Measurements from ENCODE around the gene FAM13A. TPM values are rescaled to one million over a fixed set of nuclear protein-coding genes. Genes with fewer than 3 reads are reported as not detected.

FAM13A gene
- total RNA-seq, 1 donor from 2014 or later = 29.5 TPM

GRCh38 chr4:88758264-88758663 is 298.7 kb downstream of the FAM13A start:
- H3K4me1 Mint-ChIP-seq (ENCODE audit: low read depth) = peaks cover 35% of the 10 kb centered on the region
- H3K9me3 Mint-ChIP-seq (ENCODE audit: low read depth) = no peaks in the 10 kb centered on the region
- no peak overlapping the region for H3K27ac Mint-ChIP-seq
- H3K27me3 Mint-ChIP-seq = no peaks in the 10 kb centered on the region
- H3K36me3 Mint-ChIP-seq (ENCODE audit: insufficient read depth) = peaks cover 3% of the 10 kb centered on the region
- TF ChIP-seq, protein P1, sequence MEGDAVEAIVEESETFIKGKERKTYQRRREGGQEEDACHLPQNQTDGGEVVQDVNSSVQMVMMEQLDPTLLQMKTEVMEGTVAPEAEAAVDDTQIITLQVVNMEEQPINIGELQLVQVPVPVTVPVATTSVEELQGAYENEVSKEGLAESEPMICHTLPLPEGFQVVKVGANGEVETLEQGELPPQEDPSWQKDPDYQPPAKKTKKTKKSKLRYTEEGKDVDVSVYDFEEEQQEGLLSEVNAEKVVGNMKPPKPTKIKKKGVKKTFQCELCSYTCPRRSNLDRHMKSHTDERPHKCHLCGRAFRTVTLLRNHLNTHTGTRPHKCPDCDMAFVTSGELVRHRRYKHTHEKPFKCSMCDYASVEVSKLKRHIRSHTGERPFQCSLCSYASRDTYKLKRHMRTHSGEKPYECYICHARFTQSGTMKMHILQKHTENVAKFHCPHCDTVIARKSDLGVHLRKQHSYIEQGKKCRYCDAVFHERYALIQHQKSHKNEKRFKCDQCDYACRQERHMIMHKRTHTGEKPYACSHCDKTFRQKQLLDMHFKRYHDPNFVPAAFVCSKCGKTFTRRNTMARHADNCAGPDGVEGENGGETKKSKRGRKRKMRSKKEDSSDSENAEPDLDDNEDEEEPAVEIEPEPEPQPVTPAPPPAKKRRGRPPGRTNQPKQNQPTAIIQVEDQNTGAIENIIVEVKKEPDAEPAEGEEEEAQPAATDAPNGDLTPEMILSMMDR (IDR thresholded peaks at IDR 0.05; ENCODE audit: unreplicated experiment) = no peak
- no peak overlapping the region for H3K4me3 Mint-ChIP-seq (ENCODE audit: low read depth)
- DNase-seq (ENCODE audit: low spot score, unreplicated experiment) = no peak

DNA sequence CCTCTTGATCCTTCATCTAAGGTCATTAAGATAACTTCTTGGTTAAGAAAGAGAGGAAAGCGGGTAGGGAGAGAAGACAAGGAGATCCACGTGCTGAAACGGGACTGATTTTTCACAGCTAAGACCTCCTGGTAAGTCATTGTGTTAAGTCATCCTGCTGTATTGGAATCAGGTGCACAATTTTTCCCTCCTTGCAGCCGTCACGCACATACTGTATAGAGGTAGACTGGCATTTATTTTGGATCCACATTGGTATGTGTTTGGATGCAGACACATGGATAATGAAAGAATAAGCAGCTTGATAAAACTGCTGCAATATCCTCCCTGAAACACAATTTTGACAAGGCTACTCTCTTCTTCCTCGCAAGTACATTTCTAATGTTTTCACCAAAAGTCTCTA is 299.2 kb downstream of the FAM13A start:
- Mint-ChIP-seq H3K36me3 (ENCODE audit: insufficient read depth) (no peaks in the 10 kb centered on the region), H3K4me3 (ENCODE audit: low read depth) (no peak overlapping the region), H3K4me1 (ENCODE audit: low read depth) (peaks cover 36% of the 10 kb centered on the region), H3K27ac (peak overlapping the region; percentile 68), H3K27me3 (no peaks in the 10 kb centered on the region), H3K9me3 (ENCODE audit: low read depth) (no peaks in the 10 kb centered on the region)
- TF ChIP-seq, protein P1 (IDR thresholded peaks at IDR 0.05; ENCODE audit: unreplicated experiment) = no peak
- DNase-seq (ENCODE audit: low spot score, unreplicated experiment) = no peak

- DNase-seq (ENCODE audit: low spot score, unreplicated experiment) = no peak
- no peaks in the 10 kb centered on the region for H3K36me3 Mint-ChIP-seq (ENCODE audit: insufficient read depth)
- no peak overlapping the region for H3K27ac Mint-ChIP-seq
- no peaks in the 10 kb centered on the region for H3K27me3 Mint-ChIP-seq
- no peak overlapping the region for H3K4me3 Mint-ChIP-seq (ENCODE audit: low read depth)
- no peaks in the 10 kb centered on the region for H3K9me3 Mint-ChIP-seq (ENCODE audit: low read depth)
- H3K4me1 Mint-ChIP-seq (ENCODE audit: low read depth) = peaks cover 36% of the 10 kb centered on the region
- TF ChIP-seq, protein P1 (IDR thresholded peaks at IDR 0.05; ENCODE audit: unreplicated experiment) = no peak
Measured at GRCh38 chr4:88757067-88757466, 299.9 kb downstream of the FAM13A start.

DNA sequence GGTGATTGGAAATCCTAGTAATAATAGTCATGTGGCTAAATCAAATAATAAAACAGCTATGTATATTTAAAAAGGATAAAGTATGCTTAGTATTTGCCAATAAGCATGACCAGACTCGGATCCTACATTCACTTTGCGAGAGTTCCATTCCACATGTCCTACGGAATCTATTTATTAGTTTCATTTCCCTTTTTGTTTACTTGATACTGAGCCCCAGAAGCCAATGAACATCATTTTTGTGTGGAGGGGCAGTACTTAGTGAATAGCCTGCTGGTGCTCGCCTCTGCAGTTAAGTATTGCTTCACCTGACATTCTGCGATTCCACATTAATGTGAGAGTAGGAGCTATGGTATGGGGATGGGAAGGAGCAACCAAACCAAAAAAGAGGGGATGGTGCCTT is 300.8 kb downstream of the FAM13A start:
- peaks cover 36% of the 10 kb centered on the region for H3K4me1 Mint-ChIP-seq (ENCODE audit: low read depth)
- no peak for DNase-seq (ENCODE audit: low spot score, unreplicated experiment)

GRCh38 chr4:88755454-88755853 is 301.5 kb downstream of the FAM13A start:
- TF ChIP-seq, protein P1 (IDR thresholded peaks at IDR 0.05; ENCODE audit: unreplicated experiment) = no peak
- Mint-ChIP-seq H3K27ac (no peak overlapping the region), H3K4me1 (ENCODE audit: low read depth) (peaks cover 36% of the 10 kb centered on the region), H3K4me3 (ENCODE audit: low read depth) (no peak overlapping the region), H3K36me3 (ENCODE audit: insufficient read depth) (peaks cover 7% of the 10 kb centered on the region), H3K9me3 (ENCODE audit: low read depth) (no peaks in the 10 kb centered on the region), H3K27me3 (no peaks in the 10 kb centered on the region)
- no peak for DNase-seq (ENCODE audit: low spot score, unreplicated experiment)

More for the DNA sequence above, 300.8 kb downstream of the FAM13A start:
- H3K4me3 Mint-ChIP-seq (ENCODE audit: low read depth) = no peak overlapping the region
- no peaks in the 10 kb centered on the region for H3K9me3 Mint-ChIP-seq (ENCODE audit: low read depth)
- H3K27ac Mint-ChIP-seq = no peak overlapping the region
- no peaks in the 10 kb centered on the region for H3K27me3 Mint-ChIP-seq
- peaks cover 3% of the 10 kb centered on the region for H3K36me3 Mint-ChIP-seq (ENCODE audit: insufficient read depth)
- TF ChIP-seq, protein P1 (IDR thresholded peaks at IDR 0.05; ENCODE audit: unreplicated experiment) = no peak
